Measurements from ENCODE around the gene HELZ. TPM values are rescaled to one million over a fixed set of nuclear protein-coding genes. Genes with fewer than 3 reads are reported as not detected.
"Not testable (repeated sequence)": the region's sequence is repeated elsewhere in the genome, so short reads cannot be mapped to it uniquely, and the experiment has no call there.

Gene HELZ
- total RNA-seq, 1 donor from 2014 or later = 14.8 TPM

DNA sequence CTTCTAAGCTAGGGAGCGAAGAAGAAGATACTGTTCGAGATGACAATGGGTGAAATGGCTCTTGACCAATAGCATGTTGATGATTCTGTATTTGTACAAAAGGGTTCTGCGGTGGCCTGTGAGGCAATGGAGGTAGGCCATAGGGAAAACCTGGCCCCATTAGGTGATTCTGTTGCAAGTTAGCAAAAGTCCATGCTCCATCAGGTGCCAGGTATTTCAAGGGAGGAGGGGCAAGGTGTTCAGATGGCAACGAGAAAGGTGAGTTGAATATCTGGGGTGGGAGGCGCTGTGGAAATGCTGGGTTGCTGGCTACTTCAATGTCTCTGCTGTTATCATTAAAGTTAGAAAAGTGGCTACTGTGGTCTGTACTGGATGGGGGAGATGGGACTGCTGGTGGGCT is 137.8 kb downstream of the HELZ start:
- TF ChIP-seq, protein P1, sequence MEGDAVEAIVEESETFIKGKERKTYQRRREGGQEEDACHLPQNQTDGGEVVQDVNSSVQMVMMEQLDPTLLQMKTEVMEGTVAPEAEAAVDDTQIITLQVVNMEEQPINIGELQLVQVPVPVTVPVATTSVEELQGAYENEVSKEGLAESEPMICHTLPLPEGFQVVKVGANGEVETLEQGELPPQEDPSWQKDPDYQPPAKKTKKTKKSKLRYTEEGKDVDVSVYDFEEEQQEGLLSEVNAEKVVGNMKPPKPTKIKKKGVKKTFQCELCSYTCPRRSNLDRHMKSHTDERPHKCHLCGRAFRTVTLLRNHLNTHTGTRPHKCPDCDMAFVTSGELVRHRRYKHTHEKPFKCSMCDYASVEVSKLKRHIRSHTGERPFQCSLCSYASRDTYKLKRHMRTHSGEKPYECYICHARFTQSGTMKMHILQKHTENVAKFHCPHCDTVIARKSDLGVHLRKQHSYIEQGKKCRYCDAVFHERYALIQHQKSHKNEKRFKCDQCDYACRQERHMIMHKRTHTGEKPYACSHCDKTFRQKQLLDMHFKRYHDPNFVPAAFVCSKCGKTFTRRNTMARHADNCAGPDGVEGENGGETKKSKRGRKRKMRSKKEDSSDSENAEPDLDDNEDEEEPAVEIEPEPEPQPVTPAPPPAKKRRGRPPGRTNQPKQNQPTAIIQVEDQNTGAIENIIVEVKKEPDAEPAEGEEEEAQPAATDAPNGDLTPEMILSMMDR (IDR thresholded peaks at IDR 0.05; ENCODE audit: insufficient read depth, low read length, poor library complexity, severe bottlenecking) = no peak
- Histone ChIP-seq H3K4me3 (ENCODE audit: low read depth, low read length) (no peak overlapping the region), H3K36me3 (ENCODE audit: control insufficient read depth, insufficient read depth, low read length) (peaks cover 3% of the 10 kb centered on the region), H3K27me3 (ENCODE audit: control insufficient read depth, insufficient read depth, low read length) (no peaks in the 10 kb centered on the region)
- no peak for DNase-seq (ENCODE audit: low read depth)

DNA sequence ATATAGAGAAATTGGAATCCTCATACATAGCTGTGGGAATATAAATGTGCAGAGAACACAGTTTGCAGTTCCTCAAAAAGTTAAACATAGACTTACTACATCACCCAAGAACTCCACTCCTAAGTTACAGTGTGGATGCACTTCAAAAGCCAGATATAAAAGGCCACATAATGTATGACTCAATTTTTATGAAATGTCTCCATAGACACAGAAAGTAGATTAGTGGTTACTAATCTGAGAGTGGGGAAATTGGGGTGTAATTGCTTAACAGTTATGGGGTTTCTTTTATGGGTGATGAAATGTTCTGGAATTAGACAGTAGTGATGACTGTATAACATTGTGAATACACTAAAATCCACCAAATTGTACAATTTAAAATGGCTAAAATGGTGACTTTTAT is 139.8 kb downstream of the HELZ start:
- TF ChIP-seq, protein P1 (IDR thresholded peaks at IDR 0.05; ENCODE audit: insufficient read depth, low read length, poor library complexity, severe bottlenecking) = no peak
- H3K27me3 ChIP-seq (ENCODE audit: control insufficient read depth, insufficient read depth, low read length) = no peaks in the 10 kb centered on the region
- DNase-seq (ENCODE audit: low read depth) = no peak
- no peak overlapping the region for H3K4me3 ChIP-seq (ENCODE audit: low read depth, low read length)
- peaks cover 3% of the 10 kb centered on the region for H3K36me3 ChIP-seq (ENCODE audit: control insufficient read depth, insufficient read depth, low read length)

DNA sequence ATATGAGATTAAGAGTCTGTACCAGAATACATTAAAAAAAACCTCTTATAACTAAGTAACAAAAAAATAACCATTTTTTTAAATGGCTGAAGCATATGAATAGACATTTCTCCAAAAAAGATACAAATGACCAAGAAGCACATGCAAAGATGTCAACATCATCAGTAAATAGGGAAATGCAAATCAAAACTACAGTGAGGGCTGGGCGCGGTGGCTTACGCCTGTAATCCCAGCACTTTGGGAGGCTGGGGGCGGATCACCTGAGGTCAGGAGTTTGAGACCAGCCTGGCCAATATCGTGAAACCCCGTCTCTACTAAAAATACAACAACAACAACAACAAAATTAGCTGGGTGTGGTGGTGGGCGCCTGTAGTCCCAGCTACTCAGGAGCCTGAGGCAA is 140.4 kb downstream of the HELZ start:
- not testable (repeated sequence) for H3K27me3 ChIP-seq (ENCODE audit: control insufficient read depth, insufficient read depth, low read length); DNase-seq (ENCODE audit: low read depth); H3K4me3 ChIP-seq (ENCODE audit: low read depth, low read length); H3K36me3 ChIP-seq (ENCODE audit: control insufficient read depth, insufficient read depth, low read length)

DNA sequence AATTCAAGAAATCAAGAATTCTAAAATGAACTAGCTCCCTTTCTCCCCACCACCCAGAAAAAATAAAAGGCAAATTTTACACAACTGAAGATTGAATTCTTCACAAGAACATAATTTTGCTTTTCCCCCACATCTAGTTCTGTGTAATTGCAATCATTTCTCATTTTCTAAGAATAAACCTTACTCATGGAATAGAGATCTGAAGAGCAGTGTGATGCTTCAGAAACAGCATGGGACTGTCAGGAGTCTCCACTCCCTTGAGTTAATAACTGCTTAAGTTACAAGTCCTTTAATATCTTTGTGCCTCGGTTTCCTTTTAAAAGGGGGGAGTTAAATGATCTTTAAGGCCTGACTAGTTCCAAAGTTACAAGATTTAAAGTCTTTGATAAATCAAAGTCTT is 147.0 kb downstream of the HELZ start:
- no peak for DNase-seq (ENCODE audit: low read depth)
- TF ChIP-seq, protein P1 (IDR thresholded peaks at IDR 0.05; ENCODE audit: insufficient read depth, low read length, poor library complexity, severe bottlenecking) = no peak
- Histone ChIP-seq H3K36me3 (ENCODE audit: control insufficient read depth, insufficient read depth, low read length) (peaks cover 2% of the 10 kb centered on the region), H3K4me3 (ENCODE audit: low read depth, low read length) (no peak overlapping the region), H3K27me3 (ENCODE audit: control insufficient read depth, insufficient read depth, low read length) (no peaks in the 10 kb centered on the region)

DNA sequence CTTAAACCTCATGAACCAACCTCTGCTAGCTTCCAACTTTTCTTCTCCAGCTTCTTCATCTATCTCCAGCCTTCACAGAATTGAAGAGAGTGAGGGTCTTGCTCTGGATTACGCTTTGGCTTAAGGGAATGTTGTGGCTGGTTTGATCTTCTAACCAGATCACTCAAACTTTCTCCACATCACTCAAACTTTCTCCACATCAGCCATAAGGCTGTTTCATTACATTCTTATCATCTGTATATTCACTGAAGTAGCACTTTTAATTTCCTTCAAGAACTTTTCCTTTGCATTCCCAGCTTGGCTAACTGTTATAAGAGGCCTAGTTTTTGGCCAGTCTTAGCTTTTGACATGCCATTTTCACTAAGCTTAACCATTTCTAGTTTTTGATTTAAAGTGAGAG is 148.4 kb downstream of the HELZ start:
- Histone ChIP-seq H3K36me3 (ENCODE audit: control insufficient read depth, insufficient read depth, low read length) (peaks cover 2% of the 10 kb centered on the region), H3K27me3 (ENCODE audit: control insufficient read depth, insufficient read depth, low read length) (no peaks in the 10 kb centered on the region), H3K4me3 (ENCODE audit: low read depth, low read length) (no peak overlapping the region)
- TF ChIP-seq, protein P1 (IDR thresholded peaks at IDR 0.05; ENCODE audit: insufficient read depth, low read length, poor library complexity, severe bottlenecking) = no peak
- no peak for DNase-seq (ENCODE audit: low read depth)

DNA sequence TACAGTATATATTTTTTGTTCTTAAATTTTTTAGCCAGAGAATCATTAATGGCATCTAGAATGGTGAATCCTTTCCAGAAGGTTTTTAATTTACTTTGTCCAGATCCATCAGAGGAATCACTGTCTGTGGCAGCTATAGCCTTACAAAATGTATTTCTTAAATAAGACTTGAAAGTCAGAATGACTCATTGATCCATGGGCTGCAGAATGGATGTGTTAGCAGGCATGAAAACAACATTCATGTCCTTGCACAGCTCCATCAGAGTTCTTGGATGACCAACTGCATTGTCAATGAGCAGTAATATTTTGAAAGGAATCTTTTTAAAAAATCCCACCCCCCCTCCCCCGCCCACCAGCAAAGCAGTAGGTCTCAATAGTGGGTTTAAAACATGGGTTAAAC is 149.2 kb downstream of the HELZ start:
- H3K36me3 ChIP-seq (ENCODE audit: control insufficient read depth, insufficient read depth, low read length) = peaks cover 2% of the 10 kb centered on the region
- peak; percentile 2 for DNase-seq (ENCODE audit: low read depth)
- TF ChIP-seq, protein P1 (IDR thresholded peaks at IDR 0.05; ENCODE audit: insufficient read depth, low read length, poor library complexity, severe bottlenecking) = no peak
- H3K27me3 ChIP-seq (ENCODE audit: control insufficient read depth, insufficient read depth, low read length) = no peaks in the 10 kb centered on the region
- H3K4me3 ChIP-seq (ENCODE audit: low read depth, low read length) = no peak overlapping the region

DNA sequence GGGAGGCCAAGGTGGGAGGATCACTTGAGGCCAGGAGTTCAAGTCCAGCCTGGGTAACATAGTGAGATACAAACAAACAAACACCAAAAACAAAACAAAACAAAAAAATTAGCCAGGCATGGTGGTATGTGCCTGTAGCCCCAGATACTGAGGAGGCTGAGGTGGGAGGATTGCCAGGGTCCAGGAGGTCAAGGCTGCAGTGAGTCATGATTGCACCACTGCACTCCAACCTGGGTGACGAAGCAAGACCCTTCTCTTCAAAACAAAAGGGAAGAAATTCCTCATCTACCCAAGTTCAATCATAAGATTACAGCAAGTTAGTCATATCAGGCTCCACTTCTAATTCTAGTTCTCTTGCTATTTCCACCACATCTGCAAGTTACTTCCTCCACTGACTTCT is 149.7 kb downstream of the HELZ start:
- peak; percentile 37 for DNase-seq (ENCODE audit: low read depth)
- not testable (repeated sequence) for H3K4me3 ChIP-seq (ENCODE audit: low read depth, low read length); H3K36me3 ChIP-seq (ENCODE audit: control insufficient read depth, insufficient read depth, low read length); H3K27me3 ChIP-seq (ENCODE audit: control insufficient read depth, insufficient read depth, low read length)
